HG02759 (cell line): Measurements from ENCODE around the gene LUC7L2.
A peak's percentile ranks its signal among the peaks of the same experiment; 100 is the strongest.
"Not testable (repeated sequence)": the region's sequence is repeated elsewhere in the genome, so short reads cannot be mapped to it uniquely, and the experiment has no call there.

Experiments used
- ATAC-seq: cut with Tn5 transposase; IDR thresholded peaks from one replicate; pipeline ENCODE4 v1.9.1; 2021; ENCODE audit warnings: mild to moderate bottlenecking, moderate library complexity; ENCODE audit not compliant: unreplicated experiment

The LUC7L2 gene

DNA sequence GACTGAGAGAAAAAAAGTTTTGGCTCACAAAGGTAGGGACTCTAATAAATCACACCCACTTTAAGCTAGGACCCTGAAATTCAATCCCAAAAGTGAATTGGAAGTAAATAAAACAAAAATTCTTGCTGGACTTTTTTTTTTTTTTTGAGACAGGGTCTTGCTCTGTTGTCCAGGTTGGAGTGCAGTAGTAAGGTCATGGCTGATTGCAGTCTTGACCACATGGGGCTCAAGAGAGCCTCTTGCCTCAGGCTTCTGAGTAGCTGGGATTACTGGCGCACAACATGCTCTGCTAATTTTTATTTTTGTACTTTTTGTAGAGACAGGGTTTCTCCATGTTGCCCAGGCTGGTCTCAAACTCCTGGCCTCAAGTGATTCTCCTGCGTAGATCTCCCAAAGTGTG lies 5.0 kb upstream of the LUC7L2 start:
- ATAC-seq = no peak

- no peak for ATAC-seq
These were observed 4.4 kb upstream of the LUC7L2 start for GRCh38 chr7:139355320-139355719.

- ATAC-seq = not testable (repeated sequence)
These were observed 1.8 kb upstream of the LUC7L2 start for GRCh38 chr7:139357729-139358506.

GRCh38 chr7:139358541-139359365 lies 941 bp upstream of the LUC7L2 start:
- peak; percentile 13 for ATAC-seq

DNA sequence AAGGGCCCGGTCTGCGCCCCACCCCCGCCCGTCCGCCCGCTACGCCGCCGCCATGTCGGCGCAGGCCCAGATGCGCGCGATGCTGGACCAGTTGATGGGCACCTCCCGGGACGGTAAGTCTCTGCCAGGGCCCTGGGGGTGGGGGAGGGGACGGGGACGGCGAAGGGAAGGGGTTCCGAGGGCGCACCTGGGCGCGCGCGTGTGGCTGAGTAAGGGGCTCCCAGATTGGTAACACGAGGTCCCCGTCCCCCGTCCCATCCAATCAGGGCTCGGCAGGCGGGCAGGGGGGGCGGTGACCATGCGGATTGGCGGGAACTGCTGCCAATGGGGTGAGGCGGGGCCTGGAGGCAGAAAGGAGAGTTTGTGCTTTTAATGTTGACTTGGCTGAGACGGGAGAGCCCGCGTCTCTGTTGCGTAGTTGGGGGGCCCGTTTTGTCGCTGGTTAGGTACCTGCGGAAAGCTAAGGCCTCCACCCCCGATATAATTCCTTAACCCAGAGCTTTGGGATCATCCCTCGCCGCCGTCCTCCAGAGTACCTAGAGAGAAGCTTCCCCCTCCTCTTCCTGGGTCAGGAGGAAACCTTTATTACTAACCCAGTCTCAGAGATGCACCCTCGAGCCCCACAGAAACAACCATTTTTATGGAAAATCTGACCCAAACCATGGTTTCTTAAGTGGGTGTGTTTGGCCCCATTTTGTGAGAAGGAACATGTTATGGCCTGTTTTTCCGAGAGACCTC lies 685 bp downstream of the LUC7L2 start:
- peak; percentile 76 for ATAC-seq

DNA sequence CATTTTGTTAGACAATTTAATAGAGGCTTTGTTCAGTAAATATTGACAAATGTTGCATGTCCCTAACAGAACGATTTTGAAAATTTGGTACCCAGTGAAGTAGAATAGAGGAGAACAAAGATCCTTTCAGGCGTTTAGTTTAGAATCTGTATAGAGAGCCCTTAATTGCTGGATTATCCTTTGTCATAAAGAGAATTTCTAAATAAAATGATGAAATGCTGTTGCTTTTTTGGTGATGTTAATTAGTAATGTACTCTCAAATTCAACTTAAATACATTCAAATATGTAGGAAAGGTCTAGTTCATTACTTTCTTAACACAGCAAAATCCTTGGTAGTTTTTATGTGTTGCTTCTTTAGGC lies 1.2 kb downstream of the LUC7L2 start:
- no peak for ATAC-seq

DNA sequence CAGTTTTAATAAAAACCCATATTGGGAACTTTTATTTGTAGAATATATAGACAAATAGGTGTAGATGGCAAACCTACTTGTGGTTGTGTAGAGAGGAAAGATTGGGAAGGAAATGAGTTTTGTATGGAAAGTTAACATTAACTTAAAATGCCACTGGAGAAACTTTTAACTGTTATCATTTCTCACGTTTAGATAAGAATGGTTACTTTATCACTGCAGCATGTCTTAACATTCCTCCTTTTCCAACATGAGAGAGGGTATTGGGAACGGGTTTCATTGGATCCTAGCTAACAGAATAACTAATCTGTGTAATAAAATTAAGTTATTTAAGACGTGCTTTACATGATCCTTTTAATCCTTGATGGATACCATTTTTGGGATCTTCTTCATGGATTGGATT lies 1.8 kb downstream of the LUC7L2 start:
- ATAC-seq = no peak

DNA sequence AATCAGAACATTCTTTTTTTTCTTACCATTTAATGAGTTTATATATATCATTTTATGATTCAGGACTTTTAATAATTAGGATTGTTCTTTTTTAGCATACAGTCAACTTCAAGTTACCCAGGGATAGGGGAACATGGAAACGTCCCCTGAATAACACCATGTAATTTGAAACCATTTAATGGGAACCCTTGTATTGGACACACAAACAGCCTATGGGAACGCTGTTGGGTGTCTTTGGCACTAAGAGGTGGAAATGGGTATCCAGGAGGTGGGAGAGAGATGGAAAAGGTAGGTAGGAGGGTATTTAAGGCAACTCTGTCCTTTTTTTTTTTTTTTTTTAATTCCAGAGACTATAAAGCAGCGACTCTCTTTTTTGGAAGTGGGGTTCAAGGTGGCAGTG lies 2.6 kb downstream of the LUC7L2 start:
- ATAC-seq = no peak

- ATAC-seq = no peak
These were observed 3.3 kb downstream of the LUC7L2 start for GRCh38 chr7:139362981-139363380.

GRCh38 chr7:139365336-139365735 lies 5.6 kb downstream of the LUC7L2 start:
- no peak for ATAC-seq

- ATAC-seq = no peak
These were observed 6.7 kb downstream of the LUC7L2 start for GRCh38 chr7:139366400-139366799.

DNA sequence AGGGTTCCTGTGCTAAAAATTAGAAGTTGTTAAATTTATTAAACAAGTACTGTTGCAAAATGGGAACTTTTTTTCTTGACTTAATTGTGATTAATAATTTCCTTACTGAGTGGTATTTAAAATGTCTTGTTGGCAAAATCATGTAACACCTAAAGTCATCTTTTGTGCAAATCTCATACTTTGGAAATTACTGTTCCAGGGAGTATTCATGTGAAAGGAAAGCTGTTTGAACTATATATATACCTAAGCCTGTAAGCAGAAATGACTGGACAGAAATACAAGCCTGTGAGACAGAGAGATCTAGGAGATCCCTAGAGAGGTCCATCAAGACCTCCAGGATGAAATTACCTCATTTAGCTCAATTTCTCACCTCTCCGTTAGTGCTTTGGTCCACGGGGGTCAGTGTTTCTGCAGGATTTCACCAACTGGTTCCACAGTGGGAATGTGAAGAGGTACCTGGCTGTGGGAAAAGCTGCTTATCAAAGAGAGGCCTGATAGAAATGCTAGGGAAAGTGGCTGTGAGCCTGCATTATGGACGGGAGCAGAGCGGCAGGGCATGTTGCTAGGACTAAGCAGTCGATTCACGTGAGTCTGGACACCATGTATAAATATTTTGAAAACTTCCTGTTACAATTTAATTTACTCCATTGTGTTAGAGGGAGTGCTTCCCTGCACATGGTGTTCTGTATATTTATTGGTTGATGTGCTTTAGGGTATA lies 7.9 kb downstream of the LUC7L2 start:
- ATAC-seq = no peak

DNA sequence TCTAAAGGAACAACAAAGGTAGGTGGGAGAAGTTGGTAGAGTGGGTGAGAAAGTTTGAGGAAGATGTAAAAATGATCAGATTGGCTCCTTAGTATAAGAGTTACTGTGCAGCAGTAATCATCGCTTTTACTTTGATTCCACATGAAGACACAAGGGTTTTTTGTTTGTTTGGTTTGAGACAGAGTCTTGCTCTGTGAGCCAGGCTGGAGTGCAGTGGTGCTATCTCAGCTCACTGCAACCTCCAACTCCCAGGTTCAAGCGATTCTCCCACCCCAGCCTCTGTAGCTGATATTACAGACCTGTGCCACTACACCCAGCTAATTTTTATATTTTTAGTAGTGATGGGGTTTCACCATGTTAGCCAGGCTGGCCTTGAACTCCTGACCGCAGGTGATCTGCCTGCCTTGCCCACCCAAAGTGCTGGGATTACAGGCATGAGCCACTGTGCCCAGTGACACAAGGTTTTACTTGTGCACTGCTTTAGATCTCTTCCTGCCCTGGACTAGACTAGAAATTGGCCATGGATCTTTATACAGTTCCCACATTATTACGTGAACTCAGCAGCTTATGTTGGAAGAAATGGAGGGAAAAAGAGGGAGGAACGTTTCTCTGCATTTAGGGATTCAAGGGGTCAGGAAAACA lies 10.7 kb downstream of the LUC7L2 start:
- ATAC-seq = no peak

DNA sequence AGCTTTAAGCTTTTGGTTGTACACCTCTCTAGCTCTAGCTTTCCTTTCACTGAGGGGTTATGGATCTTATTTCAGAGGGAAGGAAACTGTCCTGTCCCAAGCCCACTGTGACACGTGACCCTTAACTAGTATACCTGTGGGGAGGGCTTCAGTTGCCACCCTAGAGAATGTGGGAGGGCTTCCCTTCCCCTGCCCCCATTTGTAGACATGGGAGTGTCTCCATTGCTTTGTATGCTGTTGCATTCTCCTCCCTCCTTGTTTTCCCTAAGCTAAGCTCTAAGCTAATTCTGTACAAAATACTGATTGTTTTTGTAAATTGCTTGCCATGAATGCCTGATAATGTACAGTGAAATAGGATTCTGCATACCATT lies 11.2 kb downstream of the LUC7L2 start:
- no peak for ATAC-seq

DNA sequence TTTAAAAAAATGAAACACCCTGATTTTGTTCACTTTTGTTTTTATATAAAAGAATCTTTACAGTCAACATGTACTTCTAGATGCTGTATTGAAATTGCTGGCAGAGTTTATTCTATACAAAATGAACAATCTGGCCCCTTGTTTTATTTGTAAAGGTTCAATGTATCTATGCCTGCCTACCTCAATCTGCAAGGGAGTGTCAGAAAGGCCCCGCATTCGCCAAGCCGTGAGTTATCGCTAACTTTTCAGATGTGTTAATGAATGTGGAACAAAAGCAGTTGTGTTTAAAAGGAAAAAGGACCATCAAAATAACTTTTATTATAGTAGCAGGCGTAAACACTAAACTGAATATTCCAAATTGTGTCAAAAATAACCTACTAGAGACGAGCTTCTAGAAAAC lies 14.6 kb downstream of the LUC7L2 start:
- ATAC-seq = no peak

GRCh38 chr7:139382439-139382838 lies 22.7 kb downstream of the LUC7L2 start:
- ATAC-seq = no peak

- no peak for ATAC-seq
These were observed 24.9 kb downstream of the LUC7L2 start for GRCh38 chr7:139384611-139385010.

DNA sequence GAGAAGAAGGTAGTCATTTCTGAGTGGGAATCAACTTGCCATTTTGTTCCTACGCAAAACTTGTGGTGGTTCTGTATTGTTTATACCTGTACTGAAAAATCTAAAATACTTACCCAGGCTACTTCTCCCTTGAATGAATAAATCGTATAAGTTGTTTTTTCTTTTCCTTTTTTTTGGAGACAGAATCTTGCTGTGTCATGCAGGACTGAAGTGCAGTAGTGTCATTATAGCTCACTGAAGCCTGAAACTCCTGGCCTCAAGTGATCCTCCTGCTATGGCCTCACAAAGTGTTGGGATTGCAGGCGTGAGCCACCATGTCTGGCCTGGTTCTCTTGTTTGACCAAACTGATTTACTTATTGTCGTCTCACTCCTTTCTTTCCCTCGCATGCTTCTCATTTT lies 27.9 kb downstream of the LUC7L2 start:
- no peak for ATAC-seq

- no peak for ATAC-seq
These were observed 29.4 kb downstream of the LUC7L2 start for GRCh38 chr7:139389091-139389490.

DNA sequence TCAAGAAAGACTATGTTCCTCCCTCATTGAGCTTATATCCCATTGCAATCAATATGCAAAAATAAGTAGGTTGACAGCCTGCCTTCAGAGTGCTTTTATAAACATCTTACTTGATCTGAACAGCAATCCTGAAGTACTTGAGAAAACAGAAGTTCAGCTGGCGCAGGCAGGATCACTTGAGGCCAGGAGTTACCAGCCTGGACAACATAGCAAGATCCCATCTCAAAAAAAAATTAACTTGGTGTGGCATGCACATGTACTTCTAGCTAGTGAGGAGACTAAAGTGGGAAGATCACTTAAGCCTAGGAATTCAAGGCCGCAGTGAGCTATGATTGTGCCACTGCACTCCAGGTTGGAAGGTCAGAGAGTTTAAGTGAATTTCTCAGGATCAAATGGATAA lies 30.1 kb downstream of the LUC7L2 start:
- no peak for ATAC-seq
